Osteocyte (in vitro differentiated cells): Measurements from ENCODE around the gene LIN28B. TPM values are rescaled to one million over a fixed set of nuclear protein-coding genes. Genes with fewer than 3 reads are reported as not detected.
A peak's percentile ranks its signal among the peaks of the same experiment; 100 is the strongest.

Experiments used
- DNase-seq: peaks from one replicate; pipeline ENCODE4 v3.0.0; 2021; ENCODE audit warnings: mixed read lengths; ENCODE audit not compliant: unreplicated experiment; ENCODE audit errors: extremely low spot score
- H3K27ac Mint-ChIP-seq: one replicate; pipeline ENCODE4 v1.8.0; 2021; ENCODE audit warnings: mild to moderate bottlenecking, mixed read lengths; ENCODE audit not compliant: unreplicated experiment
- H3K27me3 Mint-ChIP-seq: one replicate; pipeline ENCODE4 v1.8.0; 2021; ENCODE audit warnings: mixed read lengths; ENCODE audit not compliant: unreplicated experiment
- H3K36me3 Mint-ChIP-seq: one replicate; pipeline ENCODE4 v1.8.0; 2021; ENCODE audit warnings: mixed read lengths; ENCODE audit not compliant: unreplicated experiment
- H3K4me1 Mint-ChIP-seq: one replicate; pipeline ENCODE4 v1.8.0; 2021; ENCODE audit warnings: mixed read lengths; ENCODE audit not compliant: unreplicated experiment
- H3K4me3 Mint-ChIP-seq: one replicate; pipeline ENCODE4 v1.8.0; 2021; ENCODE audit warnings: mild to moderate bottlenecking, moderate library complexity, mixed read lengths; ENCODE audit not compliant: unreplicated experiment
- H3K9me3 Mint-ChIP-seq: one replicate; pipeline ENCODE4 v1.8.0; 2021; ENCODE audit warnings: mixed read lengths; ENCODE audit not compliant: unreplicated experiment
- CTCF ChIP-seq: fragments of 200-600 bp; sonication (generic); IDR thresholded peaks from 2 replicates; pipeline ENCODE4 v1.5.0; 2021; ENCODE audit warnings: antibody characterized with exemption, mild to moderate bottlenecking, moderate library complexity
- total RNA-seq: library from RNA; stranded (reverse); gene quantifications from 2 replicates; pipeline ENCODE4 v1.2.1, GENCODE V29; 2021

LIN28B gene
- total RNA-seq, 1 donor from 2014 or later = not detected

DNA sequence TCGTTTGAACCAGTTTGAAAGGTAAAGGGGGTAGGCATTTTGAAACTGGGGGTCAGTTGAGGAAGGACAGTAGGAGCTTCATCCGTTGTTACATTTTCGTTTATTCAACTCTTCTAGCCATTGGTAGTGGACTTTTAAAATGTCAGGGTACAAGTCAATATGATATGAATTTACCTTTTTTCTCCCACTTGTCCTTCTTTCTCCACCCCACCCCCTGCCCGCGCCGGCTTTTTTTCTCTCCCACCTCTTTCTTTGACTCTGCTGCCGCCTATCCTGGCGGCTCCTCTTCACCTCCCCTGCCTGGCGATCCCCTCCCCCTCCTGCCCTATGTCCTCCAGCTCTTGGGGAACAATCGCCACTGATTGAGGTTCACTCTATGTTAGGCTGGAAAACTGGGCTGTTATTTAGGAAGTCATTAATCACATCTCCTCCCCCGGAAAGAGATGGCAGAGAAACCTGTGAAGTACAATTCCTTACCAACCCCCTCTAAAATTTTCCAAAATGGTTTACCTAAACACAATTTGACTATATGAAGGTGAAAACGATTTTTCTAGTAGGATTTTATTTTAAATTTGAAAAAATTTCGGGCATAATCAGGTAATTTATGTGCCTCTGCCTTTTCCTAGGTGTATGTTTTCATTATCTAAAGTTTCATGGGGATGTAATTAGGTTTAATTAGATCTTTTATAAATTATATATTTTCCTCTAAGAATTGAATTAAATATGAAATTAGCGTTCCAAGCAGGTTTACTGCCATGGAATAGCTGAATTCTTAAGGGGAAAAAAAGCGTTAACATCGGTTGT lies 778 bp upstream of the LIN28B start:
- Mint-ChIP-seq H3K4me3 (no peak overlapping the region), H3K27ac (no peak overlapping the region), H3K27me3 (peaks cover 77% of the 10 kb centered on the region), H3K36me3 (no peaks in the 10 kb centered on the region), H3K9me3 (no peaks in the 10 kb centered on the region), H3K4me1 (peaks cover 21% of the 10 kb centered on the region)
- no peak for TF ChIP-seq CTCF
- DNase-seq = no peak

- DNase-seq = no peak
- peak overlapping the region; percentile 57 for H3K4me3 Mint-ChIP-seq
- H3K36me3 Mint-ChIP-seq = no peaks in the 10 kb centered on the region
- peaks cover 66% of the 10 kb centered on the region for H3K27me3 Mint-ChIP-seq
- H3K27ac Mint-ChIP-seq = no peak overlapping the region
- no peak for TF ChIP-seq CTCF
- H3K4me1 Mint-ChIP-seq = peaks cover 21% of the 10 kb centered on the region
- H3K9me3 Mint-ChIP-seq = no peaks in the 10 kb centered on the region
Measured at GRCh38 chr6:104957301-104958177, 632 bp downstream of the LIN28B start.

- peaks cover 21% of the 10 kb centered on the region for H3K4me1 Mint-ChIP-seq
- no peaks in the 10 kb centered on the region for H3K36me3 Mint-ChIP-seq
- no peak for DNase-seq
- H3K9me3 Mint-ChIP-seq = no peaks in the 10 kb centered on the region
- H3K27ac Mint-ChIP-seq = no peak overlapping the region
- TF ChIP-seq CTCF = no peak
- H3K4me3 Mint-ChIP-seq = peak overlapping the region; percentile 49
- peaks cover 58% of the 10 kb centered on the region for H3K27me3 Mint-ChIP-seq
Measured at GRCh38 chr6:104958178-104959025, 1.5 kb downstream of the LIN28B start.

- no peak overlapping the region for H3K27ac Mint-ChIP-seq
- no peak overlapping the region for H3K4me3 Mint-ChIP-seq
- peaks cover 53% of the 10 kb centered on the region for H3K27me3 Mint-ChIP-seq
- H3K4me1 Mint-ChIP-seq = peaks cover 21% of the 10 kb centered on the region
- H3K36me3 Mint-ChIP-seq = no peaks in the 10 kb centered on the region
- TF ChIP-seq CTCF = no peak
- DNase-seq = no peak
- no peaks in the 10 kb centered on the region for H3K9me3 Mint-ChIP-seq
Measured at GRCh38 chr6:104959026-104959858, 2.3 kb downstream of the LIN28B start.
